Endothelial cell (in vitro differentiated cells): ENCODE measurements around the gene ATP5F1D. TPM values are rescaled to one million over a fixed set of nuclear protein-coding genes. Genes with fewer than 3 reads are reported as not detected.

Experiments used
- DNase-seq: peaks from one replicate; pipeline ENCODE4 v3.0.0; 2021; ENCODE audit warnings: low spot score
- H3K27ac Mint-ChIP-seq: one replicate; pipeline ENCODE4 v1.8.0; 2021; ENCODE audit warnings: mixed read lengths, inconsistent platforms; ENCODE audit not compliant: unreplicated experiment
- H3K27me3 Mint-ChIP-seq: one replicate; pipeline ENCODE4 v1.8.0; 2021; ENCODE audit warnings: mild to moderate bottlenecking, moderate library complexity, mixed read lengths, inconsistent platforms; ENCODE audit not compliant: unreplicated experiment
- H3K36me3 Mint-ChIP-seq: one replicate; pipeline ENCODE4 v1.8.0; 2021; ENCODE audit warnings: mild to moderate bottlenecking, low read depth, mixed read lengths, inconsistent platforms; ENCODE audit not compliant: unreplicated experiment
- H3K4me1 Mint-ChIP-seq: one replicate; pipeline ENCODE4 v1.8.0; 2021; ENCODE audit warnings: mild to moderate bottlenecking, mixed read lengths, inconsistent platforms; ENCODE audit not compliant: unreplicated experiment
- H3K4me3 Mint-ChIP-seq: one replicate; pipeline ENCODE4 v1.8.0; 2021; ENCODE audit warnings: mild to moderate bottlenecking, mixed read lengths, inconsistent platforms; ENCODE audit not compliant: unreplicated experiment
- H3K9me3 Mint-ChIP-seq: one replicate; pipeline ENCODE4 v1.8.0; 2021; ENCODE audit warnings: mixed read lengths, inconsistent platforms; ENCODE audit not compliant: unreplicated experiment
- CTCF ChIP-seq: fragments of 200-600 bp; sonication (generic); IDR thresholded peaks from one replicate; pipeline ENCODE4 v1.5.0; 2021; ENCODE audit warnings: antibody characterized with exemption; ENCODE audit not compliant: unreplicated experiment
- total RNA-seq: library from RNA; stranded (reverse); fragmentation: NEBNext Ultra II Directional; extraction: Animal tissue kit (Norgen Biotek cat#: 25700); gene quantifications from one replicate; pipeline ENCODE4 v1.2.1, GENCODE V29; 2021; ENCODE audit not compliant: unreplicated experiment

Gene ATP5F1D
- total RNA-seq, 1 donor from 2014 or later, result 175 TPM

- no peak for DNase-seq
- Mint-ChIP-seq H3K27ac (no peak overlapping the region), H3K9me3 (no peaks in the 10 kb centered on the region), H3K4me1 (peaks cover 2% of the 10 kb centered on the region), H3K36me3 (no peaks in the 10 kb centered on the region), H3K27me3 (peaks cover 13% of the 10 kb centered on the region), H3K4me3 (peak overlapping the region; percentile 80)
- no peak for TF ChIP-seq CTCF
Observed at GRCh38 chr19:1284979-1285736, 43.6 kb downstream of the ATP5F1D start.

DNA sequence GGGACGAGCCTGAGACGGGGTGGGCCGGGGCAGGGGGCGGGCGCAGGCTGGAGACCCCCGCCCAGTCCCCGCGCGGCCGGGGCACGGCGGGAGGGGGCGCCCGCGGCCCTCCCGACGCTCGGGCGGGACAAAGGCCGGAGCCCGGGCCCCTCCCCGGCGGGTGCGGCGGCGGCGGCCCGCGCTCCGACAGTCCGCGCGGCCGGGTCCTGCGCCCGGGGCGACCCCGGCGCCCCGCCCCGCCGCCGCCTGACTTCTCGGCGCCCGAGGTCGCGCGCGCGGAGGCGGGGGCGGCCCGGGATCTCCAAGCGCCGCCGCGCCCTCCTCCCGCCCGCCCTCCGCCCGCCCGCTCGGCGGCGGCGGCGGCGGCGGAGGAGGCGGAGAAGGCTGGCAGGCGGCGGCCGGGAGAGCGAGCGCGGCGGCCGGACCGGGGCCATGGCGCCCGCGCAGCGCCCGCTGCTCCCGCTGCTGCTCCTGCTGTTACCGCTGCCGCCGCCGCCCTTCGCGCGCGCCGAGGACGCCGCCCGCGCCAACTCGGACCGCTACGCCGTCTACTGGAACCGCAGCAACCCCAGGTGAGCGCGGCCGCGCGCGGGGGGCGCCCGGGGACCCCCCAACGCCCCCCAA lies 44.3 kb downstream of the ATP5F1D start, which contains the start of gene EFNA2:
EFNA2 (plus strand) TSS at position 137 of the 624 bp plus-strand sequence; CDS start at position 433, 296 bp downstream.
- no peak for DNase-seq

GRCh38 chr19:1286487-1287353 lies 45.2 kb downstream of the ATP5F1D start:
- Mint-ChIP-seq H3K27ac (no peak overlapping the region), H3K4me3 (peak overlapping the region; percentile 87), H3K27me3 (peaks cover 10% of the 10 kb centered on the region), H3K9me3 (no peaks in the 10 kb centered on the region), H3K4me1 (no peaks in the 10 kb centered on the region), H3K36me3 (no peaks in the 10 kb centered on the region)
- TF ChIP-seq CTCF, result no peak
- no peak for DNase-seq

More for the DNA sequence above, 44.3 kb downstream of the ATP5F1D start, which contains the start of gene EFNA2:
- Mint-ChIP-seq H3K9me3 (no peaks in the 10 kb centered on the region), H3K4me3 (peak within 1 kb of the TSS; percentile 87), H3K36me3 (no peaks in the 10 kb centered on the region), H3K27ac (no peak within 1 kb of the TSS), H3K27me3 (peaks cover 10% of the 10 kb centered on the region), H3K4me1 (no peaks in the 10 kb centered on the region)
- TF ChIP-seq CTCF, result no peak

DNA sequence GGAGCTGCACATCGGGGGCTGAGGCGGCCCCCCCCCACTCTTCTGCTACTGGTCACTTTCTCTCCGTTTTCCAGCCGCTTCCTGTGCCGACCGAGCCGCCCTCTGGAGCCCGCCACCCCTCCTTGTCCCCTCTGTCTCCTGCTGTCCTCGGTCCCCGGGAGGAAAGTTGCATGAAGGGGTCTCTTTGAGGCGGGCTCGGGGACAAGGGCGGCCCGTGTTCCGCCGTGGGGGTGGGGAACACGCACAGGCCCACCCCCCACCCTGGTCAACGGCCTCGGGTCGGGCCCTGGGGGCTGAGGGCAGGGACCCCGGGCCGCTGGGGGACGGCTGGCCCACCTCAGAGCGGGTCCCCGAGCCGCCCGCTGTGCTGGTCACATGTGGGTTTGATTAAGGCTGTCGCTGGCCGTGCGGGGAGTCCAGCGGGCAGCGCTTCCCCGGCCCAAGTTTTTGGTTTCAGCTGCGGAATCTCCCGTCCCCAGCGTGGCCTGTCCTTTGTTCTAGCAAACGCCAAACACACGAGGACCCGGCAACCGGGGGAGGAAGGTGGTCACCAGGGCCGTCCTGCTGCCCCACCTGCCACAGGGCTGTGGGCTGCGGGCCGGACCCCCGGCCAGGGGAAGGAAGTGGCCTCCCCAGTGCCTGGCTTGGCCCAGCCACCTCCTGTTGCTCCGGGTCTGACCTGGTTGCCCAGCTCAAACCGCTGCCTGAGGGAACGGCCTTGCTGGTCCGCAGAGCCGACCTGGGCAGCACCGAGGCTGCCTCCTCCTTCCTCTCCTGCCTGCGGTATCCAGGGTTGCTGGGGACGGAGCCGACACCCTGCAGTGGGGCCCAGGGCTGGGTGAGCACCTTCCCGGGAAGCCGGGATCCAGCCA lies 46.0 kb downstream of the ATP5F1D start:
- Mint-ChIP-seq H3K27me3 (peaks cover 14% of the 10 kb centered on the region), H3K4me1 (no peaks in the 10 kb centered on the region), H3K27ac (no peak overlapping the region), H3K4me3 (no peak overlapping the region), H3K9me3 (no peaks in the 10 kb centered on the region), H3K36me3 (no peaks in the 10 kb centered on the region)
- TF ChIP-seq CTCF, result no peak
- DNase-seq, result no peak
